GM18499 (cell line): ENCODE measurements around the gene TMC6.
"Not testable (repeated sequence)": the region's sequence is repeated elsewhere in the genome, so short reads cannot be mapped to it uniquely, and the experiment has no call there.

Experiments
- ATAC-seq: cut with Tn5 transposase; IDR thresholded peaks from one replicate; pipeline ENCODE4 v1.9.1; 2021; ENCODE audit warnings: moderate number of reproducible peaks; ENCODE audit not compliant: insufficient read depth, unreplicated experiment

Gene TMC6

DNA sequence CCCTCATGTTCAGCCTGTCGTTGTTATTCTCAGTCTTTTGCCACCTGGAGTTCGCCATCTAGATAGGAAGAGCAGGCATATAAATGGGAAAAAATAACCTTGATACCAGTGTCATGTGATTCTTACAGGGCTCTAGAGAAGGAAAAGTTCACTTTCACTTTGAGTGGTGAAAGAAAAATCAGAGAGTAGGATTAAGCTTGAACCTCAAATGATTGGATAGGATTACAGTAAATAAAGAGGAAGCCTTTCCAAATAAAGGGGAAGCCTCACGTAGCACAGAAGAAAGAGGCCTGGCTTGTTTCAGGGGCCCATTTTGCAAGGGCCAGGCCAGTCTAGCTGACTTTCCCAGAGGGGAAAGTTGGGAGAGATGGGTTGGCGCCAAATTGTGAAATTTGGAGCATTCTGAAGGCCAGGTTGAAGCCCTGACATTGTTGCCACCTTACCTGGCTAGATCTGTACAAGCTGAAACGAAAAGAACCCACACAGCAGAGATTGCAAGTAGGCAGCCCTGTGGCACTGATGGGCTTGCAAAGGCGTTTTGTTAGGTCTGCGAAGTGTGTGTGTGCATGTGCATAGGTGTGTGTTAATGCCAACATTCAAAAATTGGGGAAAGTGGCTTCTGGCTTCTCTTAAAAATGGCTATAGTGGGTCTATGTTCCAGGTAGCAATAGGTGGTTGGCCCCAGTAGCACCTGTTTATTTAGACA is 38.8 kb downstream of the TMC6 start:
- no peak for ATAC-seq

DNA sequence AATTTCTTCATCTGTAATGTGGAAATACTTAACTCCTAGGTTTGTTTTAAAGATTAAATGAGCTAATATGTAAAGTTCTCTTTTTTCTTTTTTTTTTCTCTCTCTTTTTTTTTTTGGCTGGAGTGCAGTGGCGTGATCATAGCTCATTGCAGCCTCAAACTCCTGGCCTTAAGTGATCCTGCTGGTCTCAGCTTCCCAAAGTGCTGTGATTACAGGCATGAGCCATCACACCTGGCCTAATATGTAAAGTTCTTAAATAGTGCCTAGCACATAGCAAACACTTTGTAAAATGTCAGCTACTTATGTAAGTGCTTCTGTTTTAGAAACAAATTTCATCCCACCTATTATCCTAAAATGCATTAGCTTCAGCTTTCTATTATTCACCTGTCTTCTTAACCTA is 40.0 kb downstream of the TMC6 start:
- no peak for ATAC-seq

GRCh38 chr17:78086740-78087139 is 41.8 kb downstream of the TMC6 start:
- no peak for ATAC-seq

- no peak for ATAC-seq
These were observed 45.6 kb downstream of the TMC6 start for GRCh38 chr17:78082988-78083387.

- not testable (repeated sequence) for ATAC-seq
These were observed 46.1 kb downstream of the TMC6 start for GRCh38 chr17:78082355-78082872.

GRCh38 chr17:78081551-78081950 is 47.0 kb downstream of the TMC6 start:
- no peak for ATAC-seq

DNA sequence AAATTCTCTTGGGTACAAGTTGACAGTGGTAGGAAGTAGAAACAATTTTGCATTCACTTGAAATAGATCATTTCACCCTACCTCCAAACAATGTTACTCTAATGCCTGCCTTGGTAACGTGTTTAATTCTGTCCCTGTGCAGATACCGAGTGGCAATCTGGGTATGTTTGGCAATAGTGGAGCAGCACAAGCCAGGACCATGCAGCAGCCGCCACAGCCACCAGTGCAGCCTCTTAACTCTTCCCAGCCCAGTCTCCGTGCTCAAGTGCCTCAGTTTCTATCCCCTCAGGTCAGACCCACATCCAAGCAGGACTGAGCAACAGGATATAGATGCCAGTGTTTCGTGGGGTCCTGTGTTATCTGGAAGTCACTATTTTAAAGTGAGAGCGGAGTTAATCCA is 49.3 kb downstream of the TMC6 start:
- no peak for ATAC-seq

DNA sequence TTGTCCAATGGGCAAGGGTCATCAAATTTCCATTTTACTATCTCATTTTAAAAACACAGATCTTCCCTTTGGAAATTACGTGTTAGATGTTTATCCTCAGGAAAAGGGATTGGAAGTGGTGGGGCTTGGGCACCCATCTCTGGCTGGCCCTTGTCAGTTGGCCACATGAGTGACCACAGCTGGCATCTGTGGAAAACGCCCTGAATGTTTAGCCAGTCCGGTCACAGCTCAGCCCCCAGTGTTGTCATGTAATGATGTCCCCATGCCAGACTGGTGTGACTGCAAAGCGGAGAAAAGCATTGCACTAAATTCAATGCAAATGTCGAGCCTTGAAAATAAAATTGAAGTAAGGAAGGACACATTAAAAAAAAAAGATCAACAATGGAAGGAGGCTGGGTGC is 53.0 kb downstream of the TMC6 start:
- ATAC-seq, result no peak

DNA sequence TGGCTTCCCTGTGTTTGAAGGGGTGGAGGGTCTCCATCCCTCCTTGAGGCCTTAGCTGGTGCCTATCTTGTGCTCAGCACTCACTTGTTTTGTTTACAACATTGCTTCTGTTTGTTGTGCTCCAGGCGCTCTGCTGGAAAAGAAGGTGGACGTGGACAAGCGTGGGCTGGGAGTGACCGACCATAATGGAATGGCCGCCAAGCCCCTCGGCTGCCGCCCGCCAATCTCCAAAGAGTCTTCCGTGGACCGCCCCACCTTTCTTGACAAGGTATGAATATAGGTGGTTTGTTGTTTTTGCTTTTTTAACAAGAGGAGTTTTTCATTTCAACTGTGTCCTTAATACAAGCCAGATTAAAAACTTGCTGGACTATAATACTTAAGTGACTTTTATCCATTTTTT is 53.5 kb downstream of the TMC6 start:
- ATAC-seq, result no peak

- no peak for ATAC-seq
These were observed 55.6 kb downstream of the TMC6 start for GRCh38 chr17:78072961-78073360.

GRCh38 chr17:78069695-78070094 is 58.9 kb downstream of the TMC6 start:
- no peak for ATAC-seq

GRCh38 chr17:78066976-78067375 is 61.6 kb downstream of the TMC6 start:
- ATAC-seq, result not testable (repeated sequence)

DNA sequence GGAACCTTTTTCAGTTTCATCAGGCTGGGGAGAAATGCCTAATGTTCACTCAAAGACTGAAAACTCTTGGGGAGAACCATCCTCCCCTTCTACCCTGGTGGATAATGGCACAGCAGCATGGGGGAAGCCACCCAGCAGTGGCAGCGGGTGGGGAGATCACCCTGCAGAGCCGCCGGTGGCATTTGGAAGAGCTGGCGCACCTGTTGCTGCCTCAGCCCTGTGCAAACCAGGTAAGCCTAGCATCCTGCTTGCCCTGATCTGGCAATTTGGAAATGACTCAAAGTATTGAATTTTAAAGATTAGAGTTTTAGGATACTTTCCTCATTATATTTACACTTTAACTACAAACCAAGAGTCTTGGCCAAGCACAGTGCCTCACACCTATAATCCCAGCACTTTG is 63.8 kb downstream of the TMC6 start:
- ATAC-seq, result no peak

- no peak for ATAC-seq
These were observed 65.1 kb downstream of the TMC6 start for GRCh38 chr17:78063489-78063888.

DNA sequence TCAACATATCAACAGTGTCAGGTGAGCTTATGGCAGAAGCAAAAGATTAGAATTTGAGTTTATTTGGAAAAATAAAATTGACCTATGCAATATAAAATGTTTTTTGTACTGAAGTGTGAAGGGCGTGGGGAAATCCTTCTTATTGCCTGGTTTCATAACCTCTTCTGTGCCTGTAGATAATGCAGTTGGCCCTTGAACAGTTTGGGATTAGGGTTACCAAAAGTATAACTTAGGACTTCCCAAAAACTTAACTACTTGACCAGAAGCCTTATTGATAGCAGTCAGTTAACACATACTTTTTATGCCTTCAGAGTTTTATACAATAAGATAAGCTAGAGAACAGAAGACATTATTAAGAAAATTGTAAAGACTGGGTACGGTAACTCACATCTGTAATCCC is 66.0 kb downstream of the TMC6 start:
- ATAC-seq, result no peak
